Stimulated activated memory B cell treated with anti-CD40 and anti-IgM and Interleukin-4, amounts not matched to agents 10 μg/mL and 1 μg/mL and 100 μg/mL, for 72 hours (primary cell): ENCODE measurements around the gene ARHGAP8.

ENCODE experiments used
- ATAC-seq: fragments of 150-1000 bp; cut with Tn5 transposase; 2 replicates; pipeline ENCODE4 v1.10.0; 2021
- H3K27ac Mint-ChIP-seq: one replicate; pipeline ENCODE4 v1.8.0; 2022; ENCODE audit warnings: mild to moderate bottlenecking, mixed read lengths
- H3K27me3 Mint-ChIP-seq: one replicate; pipeline ENCODE4 v1.8.0; 2022; ENCODE audit warnings: mixed read lengths
- H3K36me3 Mint-ChIP-seq: one replicate; pipeline ENCODE4 v1.8.0; 2022; ENCODE audit warnings: mixed read lengths
- H3K4me1 Mint-ChIP-seq: one replicate; pipeline ENCODE4 v1.8.0; 2022; ENCODE audit warnings: mixed read lengths
- H3K4me3 Mint-ChIP-seq: one replicate; pipeline ENCODE4 v1.8.0; 2022; ENCODE audit warnings: mild to moderate bottlenecking, moderate library complexity, mixed read lengths
- H3K9me3 Mint-ChIP-seq: one replicate; pipeline ENCODE4 v1.8.0; 2022; ENCODE audit warnings: mixed read lengths

ARHGAP8 gene

GRCh38 chr22:44752285-44753188 lies at the start of gene ARHGAP8:
ARHGAP8 (plus strand) TSS chr22:44752575; CDS start chr22:44786528, 33,953 bp downstream.
- H3K36me3 Mint-ChIP-seq, result no peaks in the 10 kb centered on the region
- peak within 1 kb of the TSS; percentile 55 for H3K4me3 Mint-ChIP-seq
- no peaks in the 10 kb centered on the region for H3K9me3 Mint-ChIP-seq
- peaks cover 86% of the 10 kb centered on the region for H3K27me3 Mint-ChIP-seq
- H3K27ac Mint-ChIP-seq, result no peak within 1 kb of the TSS
- H3K4me1 Mint-ChIP-seq, result peaks cover 6% of the 10 kb centered on the region
- ATAC-seq, result no peak

- Mint-ChIP-seq H3K4me1 (peaks cover 44% of the 10 kb centered on the region), H3K27ac (no peak overlapping the region), H3K9me3 (no peaks in the 10 kb centered on the region), H3K36me3 (peaks cover 8% of the 10 kb centered on the region), H3K27me3 (no peaks in the 10 kb centered on the region), H3K4me3 (peak overlapping the region; percentile 75)
- ATAC-seq, result no peak
These were observed 49.0 kb upstream of the ARHGAP8 start for GRCh38 chr22:44703255-44703870.

GRCh38 chr22:44704159-44705021 lies 48.0 kb upstream of the ARHGAP8 start:
- ATAC-seq, result no peak
- Mint-ChIP-seq H3K4me1 (peaks cover 46% of the 10 kb centered on the region), H3K9me3 (no peaks in the 10 kb centered on the region), H3K36me3 (peaks cover 8% of the 10 kb centered on the region), H3K4me3 (no peak overlapping the region), H3K27ac (peak overlapping the region; percentile 53), H3K27me3 (no peaks in the 10 kb centered on the region)

- H3K9me3 Mint-ChIP-seq, result no peaks in the 10 kb centered on the region
- H3K36me3 Mint-ChIP-seq, result peaks cover 8% of the 10 kb centered on the region
- ATAC-seq, result no peak
- no peaks in the 10 kb centered on the region for H3K27me3 Mint-ChIP-seq
- H3K4me3 Mint-ChIP-seq, result no peak overlapping the region
- H3K4me1 Mint-ChIP-seq, result peaks cover 51% of the 10 kb centered on the region
- H3K27ac Mint-ChIP-seq, result peak overlapping the region; percentile 53
These were observed 47.4 kb upstream of the ARHGAP8 start for GRCh38 chr22:44705022-44705297.

- peaks cover 63% of the 10 kb centered on the region for H3K4me1 Mint-ChIP-seq
These were observed 45.9 kb upstream of the ARHGAP8 start for GRCh38 chr22:44706488-44706887.

GRCh38 chr22:44707178-44707577 lies 45.2 kb upstream of the ARHGAP8 start:
- Mint-ChIP-seq H3K27ac (no peak overlapping the region), H3K27me3 (no peaks in the 10 kb centered on the region), H3K36me3 (peaks cover 8% of the 10 kb centered on the region), H3K4me3 (no peak overlapping the region), H3K9me3 (no peaks in the 10 kb centered on the region), H3K4me1 (peaks cover 66% of the 10 kb centered on the region)
- no peak for ATAC-seq

More at GRCh38 chr22:44706488-44706887, 45.9 kb upstream of the ARHGAP8 start:
- H3K27me3 Mint-ChIP-seq, result no peaks in the 10 kb centered on the region
- H3K36me3 Mint-ChIP-seq, result peaks cover 8% of the 10 kb centered on the region
- no peak overlapping the region for H3K27ac Mint-ChIP-seq
- no peak overlapping the region for H3K4me3 Mint-ChIP-seq
- no peak for ATAC-seq
- no peaks in the 10 kb centered on the region for H3K9me3 Mint-ChIP-seq

- Mint-ChIP-seq H3K9me3 (no peaks in the 10 kb centered on the region), H3K4me1 (peaks cover 71% of the 10 kb centered on the region), H3K27me3 (no peaks in the 10 kb centered on the region), H3K27ac (peak overlapping the region; percentile 60), H3K36me3 (peaks cover 8% of the 10 kb centered on the region), H3K4me3 (no peak overlapping the region)
- no peak for ATAC-seq
These were observed 44.6 kb upstream of the ARHGAP8 start for GRCh38 chr22:44707752-44708151.

GRCh38 chr22:44709881-44710392 lies 42.4 kb upstream of the ARHGAP8 start:
- Mint-ChIP-seq H3K36me3 (peaks cover 5% of the 10 kb centered on the region), H3K9me3 (no peaks in the 10 kb centered on the region), H3K27ac (peak overlapping the region; percentile 81), H3K27me3 (no peaks in the 10 kb centered on the region), H3K4me1 (peaks cover 52% of the 10 kb centered on the region), H3K4me3 (peak overlapping the region; percentile 64)
- peak; percentile 9 for ATAC-seq

- Mint-ChIP-seq H3K27ac (peak overlapping the region; percentile 81), H3K36me3 (no peaks in the 10 kb centered on the region), H3K27me3 (no peaks in the 10 kb centered on the region), H3K9me3 (no peaks in the 10 kb centered on the region), H3K4me1 (peaks cover 47% of the 10 kb centered on the region), H3K4me3 (peak overlapping the region; percentile 64)
- peak; percentile 83 for ATAC-seq
These were observed 41.7 kb upstream of the ARHGAP8 start for GRCh38 chr22:44710474-44711240.

GRCh38 chr22:44711241-44711560 lies 41.2 kb upstream of the ARHGAP8 start:
- peak overlapping the region; percentile 81 for H3K27ac Mint-ChIP-seq
- no peaks in the 10 kb centered on the region for H3K9me3 Mint-ChIP-seq
- H3K4me1 Mint-ChIP-seq, result peaks cover 47% of the 10 kb centered on the region
- ATAC-seq, result no peak
- H3K36me3 Mint-ChIP-seq, result no peaks in the 10 kb centered on the region
- no peaks in the 10 kb centered on the region for H3K27me3 Mint-ChIP-seq
- H3K4me3 Mint-ChIP-seq, result peak overlapping the region; percentile 64

- no peak for ATAC-seq
- H3K27me3 Mint-ChIP-seq, result no peaks in the 10 kb centered on the region
- H3K9me3 Mint-ChIP-seq, result no peaks in the 10 kb centered on the region
- H3K36me3 Mint-ChIP-seq, result no peaks in the 10 kb centered on the region
- H3K4me1 Mint-ChIP-seq, result peaks cover 44% of the 10 kb centered on the region
- no peak overlapping the region for H3K4me3 Mint-ChIP-seq
- H3K27ac Mint-ChIP-seq, result peak overlapping the region; percentile 81
These were observed 40.5 kb upstream of the ARHGAP8 start for GRCh38 chr22:44711690-44712555.

- no peak for ATAC-seq
- Mint-ChIP-seq H3K4me3 (no peak overlapping the region), H3K27ac (peak overlapping the region; percentile 81), H3K9me3 (no peaks in the 10 kb centered on the region), H3K4me1 (peaks cover 45% of the 10 kb centered on the region), H3K27me3 (no peaks in the 10 kb centered on the region), H3K36me3 (no peaks in the 10 kb centered on the region)
These were observed 39.4 kb upstream of the ARHGAP8 start for GRCh38 chr22:44712962-44713361.

- Mint-ChIP-seq H3K9me3 (no peaks in the 10 kb centered on the region), H3K4me3 (no peak overlapping the region), H3K36me3 (no peaks in the 10 kb centered on the region), H3K27ac (no peak overlapping the region), H3K27me3 (no peaks in the 10 kb centered on the region), H3K4me1 (peaks cover 54% of the 10 kb centered on the region)
- ATAC-seq, result no peak
These were observed 37.5 kb upstream of the ARHGAP8 start for GRCh38 chr22:44714703-44715350.
